K562 (cell line): ENCODE measurements around the gene PLXND1. TPM values are rescaled to one million over a fixed set of nuclear protein-coding genes. Genes with fewer than 3 reads are reported as not detected.

ENCODE experiments used
- ATAC-seq: fragments of 200-7000 bp; cut with Tn5 transposase; 3 replicates; pipeline ENCODE4 v1.9.1; 2020; ENCODE audit warnings: moderate library complexity
- BruUV-seq: library from RNA; stranded (reverse); fragments of 400-500 nt; replicated peaks from 2 replicates; lab custom pipeline; 2021; lab: Mats Ljungman, UMichigan
- CTCF ChIA-PET: fragments of 300-600 bp; formaldehyde crosslinking; extraction: SDS; loops from one replicate; lab custom pipeline; 2021; ENCODE audit warnings: low intra/inter-chr PET ratio; lab: Yijun Ruan, JAX
- POLR2A ChIA-PET: fragments of 300-600, 350-650 bp; sonication (Branson Sonifier 250); formaldehyde crosslinking; extraction: SDS; loops from one replicate; lab custom pipeline; 2021; ENCODE audit warnings: antibody characterized with exemption, inconsistent platforms; lab: Yijun Ruan, JAX
- DNase-seq, 4 experiments: peaks; one replicate each; pipeline versions ENCODE4 v3.0.0 to v3.0.0-alpha.2; 2011 to 2018; ENCODE audit warnings: low spot score in 3 of 4, mixed read lengths in 3 of 4; ENCODE audit errors: extremely low read depth in 1 of 4
- FAIRE-seq: peaks from 2 replicates; lab custom pipeline; 2011; peaks lifted over from hg19 to GRCh38; lab: Jason Lieb, UNC
- H2AFZ ChIP-seq: 2 replicates; pipeline ENCODE4 v1.6.0; 2011; ENCODE audit warnings: low read depth, low read length, control low read depth, inconsistent platforms
- H3K27ac ChIP-seq: fragments of 200-600 bp; 3 replicates; pipeline ENCODE4 v1.8.0; 2011; ENCODE audit warnings: low read depth, mild to moderate bottlenecking, control low read depth, inconsistent platforms, low read length, moderate library complexity, mixed read lengths; ENCODE audit errors: extremely low read depth
- H3K27me3 ChIP-seq, 2 experiments: fragments of 300-600 bp in 1 of 2; 2 replicates in 1 of 2; 3 replicates in 1 of 2; pipeline versions ENCODE4 v1.6.0 to v1.8.0; 2011; ENCODE audit warnings: inconsistent platforms in 2 of 2, low read length in 2 of 2, mild to moderate bottlenecking in 1 of 2, mixed read lengths in 1 of 2, moderate library complexity in 1 of 2; ENCODE audit not compliant: control insufficient read depth in 2 of 2, insufficient read depth in 2 of 2
- H3K36me3 ChIP-seq: fragments of 300-600 bp; 3 replicates; pipeline ENCODE4 v1.8.0; 2011; ENCODE audit warnings: mild to moderate bottlenecking, low read length, inconsistent platforms; ENCODE audit not compliant: control insufficient read depth, insufficient read depth
- H3K4me1 ChIP-seq, 2 experiments: fragments of 200-600 bp in 1 of 2; replicated peaks in 1 of 2; 2 replicates in 1 of 2; 3 replicates in 1 of 2; pipeline versions ENCODE4 v1.5.1 to v1.8.0; 2011; ENCODE audit warnings: inconsistent platforms in 2 of 2, low read length in 2 of 2, mild to moderate bottlenecking in 1 of 2, mixed read lengths in 1 of 2, moderate library complexity in 1 of 2; ENCODE audit not compliant: control insufficient read depth in 2 of 2, insufficient read depth in 2 of 2
- H3K4me2 ChIP-seq: 2 replicates; pipeline ENCODE4 v1.6.1; 2011; ENCODE audit warnings: low read length, control low read depth, inconsistent platforms, mixed read lengths; ENCODE audit not compliant: insufficient read depth
- H3K4me3 ChIP-seq: fragments of 200-600 bp; sonication (generic), shearing (Covaris generic); 2 replicates; pipeline ENCODE4 v1.5.1; 2016; ENCODE audit warnings: control low read depth, inconsistent platforms
- H3K79me2 ChIP-seq: fragments of 200-600 bp; 3 replicates; pipeline ENCODE4 v1.8.0; 2011; ENCODE audit warnings: low read length, inconsistent platforms; ENCODE audit not compliant: control insufficient read depth, insufficient read depth
- H3K9ac ChIP-seq, 2 experiments: 2 replicates each; pipeline versions ENCODE4 v1.6.0 to v1.6.1; 2011; ENCODE audit warnings: low read depth in 2 of 2, low read length in 2 of 2, control low read depth in 1 of 2, inconsistent platforms in 1 of 2, mild to moderate bottlenecking in 1 of 2, mixed read lengths in 1 of 2; ENCODE audit not compliant: insufficient read depth in 1 of 2
- H3K9me1 ChIP-seq: one replicate; pipeline ENCODE4 v1.6.0; 2011; ENCODE audit warnings: inconsistent platforms, mild to moderate bottlenecking, low read length, moderate library complexity; ENCODE audit not compliant: control insufficient read depth, insufficient read depth
- H3K9me3 ChIP-seq: replicated peaks from 2 replicates; pipeline ENCODE4 v1.5.1; 2011; ENCODE audit warnings: low read depth, low read length, inconsistent platforms; ENCODE audit not compliant: control insufficient read depth, insufficient read depth
- H4K20me1 ChIP-seq: replicated peaks from 2 replicates; pipeline ENCODE4 v1.6.1; 2011; ENCODE audit warnings: low read length, inconsistent platforms, mixed read lengths; ENCODE audit not compliant: control insufficient read depth, insufficient read depth
- ARNT ChIP-seq, 2 experiments: fragments of 450-650 bp; IDR thresholded peaks; 2 replicates each; pipeline ENCODE4 v1.6.1; 2016; ENCODE audit warnings: mild to moderate bottlenecking in 1 of 2
- BRD4 ChIP-seq: fragments of 200-600 bp; sonication (generic); IDR thresholded peaks from 2 replicates; pipeline ENCODE4 v1.6.1; 2017; ENCODE audit warnings: inconsistent platforms
- ETV1 ChIP-seq: fragments of 450-650 bp; conservative IDR thresholded peaks from 2 replicates; pipeline ENCODE4 v1.6.1; 2016; ENCODE audit warnings: missing genetic modification characterization, control low read depth, low read depth, missing compliant biosample characterization
- FOXJ3 ChIP-seq: sonication (generic); formaldehyde crosslinking; IDR thresholded peaks from 2 replicates; pipeline ENCODE4 v1.4.0; 2020; ENCODE audit warnings: mild to moderate bottlenecking, missing genetic modification reagents
- HDAC1 ChIP-seq, 2 experiments: fragments of 450-650 bp; IDR thresholded peaks; 2 replicates each; pipeline ENCODE4 v1.6.1; 2016 to 2017; ENCODE audit warnings: inconsistent platforms in 1 of 2, mild to moderate bottlenecking in 1 of 2, moderate library complexity in 1 of 2
- KDM1A ChIP-seq, 2 experiments: fragments of 450-650 bp; IDR thresholded peaks; 2 replicates each; pipeline ENCODE4 v1.6.1; 2016; ENCODE audit warnings: mild to moderate bottlenecking in 2 of 2
- KLF16 ChIP-seq: IDR thresholded peaks from 2 replicates; pipeline ENCODE4 v1.6.1; 2016; ENCODE audit warnings: antibody characterized with exemption
- MAFF ChIP-seq: IDR thresholded peaks from 2 replicates; pipeline ENCODE4 v1.6.1; 2012; ENCODE audit warnings: low read length, improper control_type of control experiment
- NR2F6 ChIP-seq: fragments of 450-650 bp; formaldehyde crosslinking; IDR thresholded peaks from 2 replicates; pipeline ENCODE4 v1.4.0; 2020; ENCODE audit warnings: mild to moderate bottlenecking
- POLR2AphosphoS5 ChIP-seq: IDR thresholded peaks from 2 replicates; pipeline ENCODE4 v1.6.1; 2011; ENCODE audit warnings: mild to moderate bottlenecking, low read depth, low read length, moderate library complexity; ENCODE audit not compliant: control insufficient read depth, insufficient read depth
- RBM25 ChIP-seq: fragments of 200-400 bp; formaldehyde crosslinking; IDR thresholded peaks from 2 replicates; pipeline ENCODE4 v1.6.1; 2018; ENCODE audit warnings: low read length, low read depth, moderate library complexity; ENCODE audit not compliant: severe bottlenecking
- SRSF9 ChIP-seq: fragments of 200-400 bp; formaldehyde crosslinking; IDR thresholded peaks from 2 replicates; pipeline ENCODE4 v1.6.1; 2017; ENCODE audit warnings: low read depth, low read length, borderline replicate concordance
- ZNF395 ChIP-seq: fragments of 200-800 bp; sonication (Bioruptor generic); IDR thresholded peaks from 2 replicates; pipeline ENCODE4 v1.6.1; 2017; ENCODE audit warnings: missing genetic modification characterization, missing compliant biosample characterization
- ZNF407 ChIP-seq: fragments of 450-650 bp; IDR thresholded peaks from 2 replicates; pipeline ENCODE4 v1.6.1; 2016; ENCODE audit warnings: low read depth
- ZNF644 ChIP-seq: fragments of 200-800 bp; sonication (Bioruptor generic); IDR thresholded peaks from 2 replicates; pipeline ENCODE4 v1.6.1; 2016; ENCODE audit warnings: low read depth, missing genetic modification characterization, missing compliant biosample characterization
- WGBS: fragments of 100-300 bp; shearing (Covaris generic); methylation state at CpG from one replicate; pipeline ENCODE4 v1.1.6; 2016; ENCODE audit warnings: low coverage, mixed read lengths; ENCODE audit not compliant: insufficient coverage; ENCODE audit errors: missing lambda C conversion rate; 5-methylcytosine and 5-hydroxymethylcytosine counted together
- in situ Hi-C: fragments of 300-500 bp; cut with MboI; formaldehyde crosslinking; loops from 4 replicates; pipeline ENCODE4 v1.15.0; 2018; ENCODE audit warnings: inconsistent platforms, mixed read lengths
- intact Hi-C: fragments of 100-400 bp; cut with micrococcal nuclease; formaldehyde crosslinking; loops from 2 replicates; pipeline ENCODE4 v1.14.2; 2022
- polyA plus RNA-seq, 8 experiments: library from polyadenylated mRNA; depleted of rRNA in 4 of 8; stranded (reverse) in 5 of 8; unstranded in 3 of 8; fragments of >200 nt; fragmentation: Nextera tagmentation in 2 of 8; fragmentation: Illumina TruSeq in 1 of 8; extraction: Ambion mirVana in 2 of 8; extraction: Trizol in 1 of 8; gene quantifications; 2 replicates each; pipeline versions ENCODE4 v1.2.1 to v1.2.3, GENCODE V29; 2011 to 2014; ENCODE audit warnings: inconsistent platforms in 1 of 8, missing spikeins in 1 of 8
- total RNA-seq, 7 experiments: library from RNA; depleted of rRNA in 6 of 7; stranded (reverse); fragments of >200 nt in 6 of 7; fragmentation: Illumina TruSeq in 2 of 7; extraction: Trizol in 2 of 7; gene quantifications; 2 replicates each; pipeline versions ENCODE4 v1.2.1 to v1.2.3, GENCODE V29; 2011 to 2021; ENCODE audit warnings: low replicate concordance in 1 of 7

PLXND1 gene
- total and polyA plus RNA-seq, 9 of the 15 experiments (the other 6 are each of a cell fraction or from before 2014, with no cell fraction given), result 0.34 to 28.8 (median 14.0) TPM

- Histone ChIP-seq H2AFZ (no peak overlapping the region), H4K20me1 (no peaks in the 10 kb centered on the region), H3K36me3 (peaks cover 15% of the 10 kb centered on the region; the same call in 1 of the 3 replicates), H3K4me2 (no peak overlapping the region), H3K9ac (peak overlapping the region in 1 of 2 experiments; percentile 52; a peak in 2 of 4 replicates), H3K79me2 (no peaks in the 10 kb centered on the region), H3K4me1 (peaks cover 0 to 17% of the 10 kb centered on the region in 2 experiments; a peak in 2 of 5 replicates), H3K9me1 (no peaks in the 10 kb centered on the region), H3K27ac (no peak overlapping the region), H3K27me3 (no peaks in the 10 kb centered on the region), H3K9me3 (no peaks in the 10 kb centered on the region), H3K4me3 (no peak overlapping the region)
- no peak for FAIRE-seq
- in situ Hi-C loops (no loop called here), intact Hi-C loops (no loop called here)
- ChIA-PET CTCF (no interaction called here), POLR2A (interaction anchor here (0.6 to 1.1 kb wide), 3 partner anchors 10 to 255 kb away, joined by 3 to 5 read pairs (median 4); no protein-coding TSS in a partner anchor)
- BruUV-seq, result no TSS peak
- ATAC-seq, result no peak
- WGBS, result 83% methylated on average over 5 of the region's 7 CpGs
- no peak for DNase-seq
- no peak for TF ChIP-seq ZNF407
- no peak for TF ChIP-seq BRD4
- no peak for TF ChIP-seq ETV1 (tag)
- TF ChIP-seq SRSF9, result no peak
- no peak for TF ChIP-seq ZNF395
- no peak for TF ChIP-seq HDAC1 (IDR thresholded peaks at IDR 0.05)
- no peak for TF ChIP-seq ZNF644
- TF ChIP-seq ARNT (IDR thresholded peaks at IDR 0.05), result no peak
- TF ChIP-seq KDM1A (IDR thresholded peaks at IDR 0.05), result no peak
- no peak for TF ChIP-seq KLF16
- no peak for TF ChIP-seq NR2F6
- peak; percentile 80 for TF ChIP-seq RBM25
- no peak for TF ChIP-seq FOXJ3 (CRISPR knock-in tag)
- no peak for TF ChIP-seq MAFF
- TF ChIP-seq POLR2AphosphoS5, result no peak
These were observed 40.6 kb downstream of the PLXND1 start for GRCh38 chr3:129565902-129566301.
